ENCODE data around the gene OR4D5.

The OR4D5 gene

GRCh38 chr11:123939317-123939716, at the start of gene OR4D5:
Gene OR4D5 (plus strand): TSS chr11:123939617. CDS start chr11:123939617, 0 bp downstream.
- no peak for DNase-seq

DNA sequence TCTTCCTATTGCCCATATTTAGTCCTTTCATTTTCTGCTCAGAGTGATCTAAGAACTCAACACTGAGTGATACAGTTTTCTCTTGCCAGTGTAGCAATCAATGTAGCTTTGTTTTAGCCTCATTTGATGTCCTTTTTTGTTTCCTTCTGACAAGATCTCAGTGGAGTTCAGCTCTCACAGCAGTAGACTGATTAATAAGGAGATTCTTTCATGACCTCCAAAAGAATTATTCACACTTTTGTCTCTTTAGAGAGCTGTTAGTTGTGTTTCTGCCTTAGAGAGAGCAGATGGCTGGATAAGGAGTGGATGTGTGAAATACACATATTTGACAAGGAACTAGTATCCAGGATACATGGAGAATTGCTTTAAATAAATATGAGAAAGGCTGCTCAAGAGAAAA, 47.4 kb upstream of the OR4D5 start:
- no peak for DNase-seq

- no peak for DNase-seq
These were observed 39.6 kb upstream of the OR4D5 start for GRCh38 chr11:123899792-123900191.

DNA sequence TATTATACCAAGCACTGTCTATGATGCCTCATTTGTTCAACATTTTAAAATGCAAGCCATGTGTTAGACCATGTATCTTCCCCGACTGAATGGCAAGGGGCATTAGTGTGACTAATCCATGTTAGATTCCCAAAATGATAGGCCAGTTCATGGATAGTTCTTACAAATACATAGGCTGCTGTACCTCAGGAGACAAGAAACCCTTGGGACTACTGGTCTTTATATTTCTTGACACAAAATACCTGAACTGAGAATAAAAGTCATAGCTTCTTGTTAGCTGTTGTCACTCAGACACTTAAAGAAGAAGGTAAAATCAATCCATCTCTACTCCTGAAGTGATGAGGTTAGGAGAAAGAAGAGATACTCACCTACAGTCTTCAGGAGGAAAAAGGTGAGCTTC, 37.5 kb upstream of the OR4D5 start, which contains the start of gene OR8D4:
TSS of gene OR8D4 (plus strand) at position 301 of the 400 bp plus-strand sequence. CDS start 4,265 bp downstream, outside the sequence.
- no peak for DNase-seq

GRCh38 chr11:123903932-123904331, 35.5 kb upstream of the OR4D5 start:
- no peak for DNase-seq

DNA sequence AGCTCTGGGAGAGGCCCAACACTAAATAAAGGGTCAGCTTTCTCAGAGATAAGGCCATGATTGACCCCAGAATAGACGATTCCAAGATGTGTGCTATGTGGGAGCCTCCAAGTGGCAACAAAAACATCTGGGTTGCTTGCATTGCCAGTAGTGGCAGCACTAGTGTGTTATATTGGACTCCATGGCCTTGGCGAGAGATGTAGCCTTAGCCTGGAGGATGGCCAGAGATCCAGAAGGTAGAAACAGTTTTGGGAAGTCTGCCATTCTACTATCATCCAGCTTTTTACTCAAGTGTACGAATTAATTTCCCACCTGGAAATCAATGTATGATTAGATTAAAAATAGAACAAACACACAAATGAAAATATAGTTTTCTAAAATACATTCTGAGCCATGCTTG, 34.5 kb upstream of the OR4D5 start:
- DNase-seq = no peak

GRCh38 chr11:123905826-123906225, 33.6 kb upstream of the OR4D5 start:
- DNase-seq = no peak

GRCh38 chr11:123920943-123921342, 18.5 kb upstream of the OR4D5 start:
- no peak for DNase-seq

- DNase-seq = no peak
These were observed 15.4 kb upstream of the OR4D5 start for GRCh38 chr11:123924027-123924426.

DNA sequence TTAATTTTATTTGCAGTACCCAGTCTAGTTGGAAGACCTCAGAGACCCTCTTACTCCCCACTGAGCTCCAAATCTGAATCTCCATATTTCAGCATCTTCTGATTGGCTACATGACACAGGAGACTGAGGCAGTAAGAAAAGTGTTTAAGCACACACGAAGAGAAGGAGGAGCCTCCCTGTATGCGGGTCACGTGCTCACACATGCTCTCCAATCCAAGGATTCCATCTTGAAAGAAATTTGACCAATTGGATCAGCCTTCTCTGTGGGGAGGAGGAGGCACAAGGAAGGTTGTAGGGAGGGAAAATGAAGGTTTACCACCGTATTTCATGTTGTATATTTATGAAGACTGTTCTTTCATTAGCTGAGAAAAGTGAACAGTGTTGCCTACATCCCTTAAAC, 3.0 kb downstream of the OR4D5 start:
- DNase-seq = no peak

- DNase-seq = no peak
These were observed 4.3 kb downstream of the OR4D5 start, which contains the start of gene OR6T1 for GRCh38 chr11:123943738-123944137. Gene OR6T1 (minus strand): TSS chr11:123943838. CDS start chr11:123943838, 0 bp downstream.

GRCh38 chr11:123945132-123945531, 5.7 kb downstream of the OR4D5 start:
- DNase-seq = no peak

DNA sequence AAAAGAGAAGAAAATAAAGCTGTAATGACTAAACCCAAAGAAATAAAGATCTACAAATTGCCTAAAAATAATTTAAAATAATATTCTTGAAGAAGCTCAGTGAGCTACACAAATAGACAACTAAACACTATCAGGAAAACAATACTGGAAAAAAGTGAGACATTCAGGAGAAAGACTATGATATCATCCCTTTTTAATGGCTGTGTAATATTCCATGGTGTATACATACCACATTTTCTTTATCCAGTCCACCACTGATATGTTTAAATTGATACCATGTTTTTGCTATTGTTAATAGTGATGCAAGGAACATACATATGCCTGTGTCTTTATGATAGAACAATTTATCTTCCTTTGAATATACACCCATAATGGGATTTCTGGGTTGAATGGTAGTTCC, 17.3 kb downstream of the OR4D5 start:
- DNase-seq = no peak

- DNase-seq = no peak
These were observed 34.4 kb downstream of the OR4D5 start for GRCh38 chr11:123973816-123974215.

DNA sequence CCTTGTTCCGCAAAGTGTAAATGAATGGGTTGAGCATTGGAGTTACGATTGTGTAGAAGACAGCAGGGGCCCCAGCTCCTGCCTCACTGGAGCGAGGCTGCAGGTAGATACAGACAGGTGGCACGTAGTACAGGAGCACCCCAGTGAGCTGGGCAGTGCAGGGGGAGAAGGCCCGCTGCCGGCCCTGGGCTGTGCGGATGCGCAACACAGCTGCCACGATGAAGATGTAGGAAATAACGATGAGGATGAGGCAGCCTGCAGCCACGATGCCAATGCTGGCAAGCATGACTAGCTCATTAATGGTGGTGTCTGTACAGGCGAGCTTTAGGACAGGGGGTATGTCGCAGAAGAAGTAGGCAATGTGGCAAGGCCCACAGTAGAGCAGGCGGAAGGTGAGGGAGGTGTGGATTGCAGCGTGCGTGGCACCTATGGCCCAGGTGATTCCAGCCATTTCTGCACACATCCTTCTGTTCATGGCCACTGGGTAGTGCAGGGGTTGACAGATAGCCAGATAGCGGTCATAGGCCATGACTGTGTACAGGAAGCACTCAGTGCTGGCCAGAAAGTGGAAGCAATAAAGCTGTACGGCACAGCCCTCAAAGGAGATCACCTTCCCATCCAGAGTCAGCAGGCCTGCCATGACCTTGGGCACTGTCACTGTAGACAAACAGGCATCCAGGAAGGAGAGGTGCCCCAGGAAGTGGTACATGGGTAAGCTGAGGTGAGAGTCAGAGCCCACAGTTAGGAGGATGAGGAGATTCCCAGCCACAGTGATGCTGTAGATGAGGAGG, 37.5 kb downstream of the OR4D5 start:
- DNase-seq = no peak

DNA sequence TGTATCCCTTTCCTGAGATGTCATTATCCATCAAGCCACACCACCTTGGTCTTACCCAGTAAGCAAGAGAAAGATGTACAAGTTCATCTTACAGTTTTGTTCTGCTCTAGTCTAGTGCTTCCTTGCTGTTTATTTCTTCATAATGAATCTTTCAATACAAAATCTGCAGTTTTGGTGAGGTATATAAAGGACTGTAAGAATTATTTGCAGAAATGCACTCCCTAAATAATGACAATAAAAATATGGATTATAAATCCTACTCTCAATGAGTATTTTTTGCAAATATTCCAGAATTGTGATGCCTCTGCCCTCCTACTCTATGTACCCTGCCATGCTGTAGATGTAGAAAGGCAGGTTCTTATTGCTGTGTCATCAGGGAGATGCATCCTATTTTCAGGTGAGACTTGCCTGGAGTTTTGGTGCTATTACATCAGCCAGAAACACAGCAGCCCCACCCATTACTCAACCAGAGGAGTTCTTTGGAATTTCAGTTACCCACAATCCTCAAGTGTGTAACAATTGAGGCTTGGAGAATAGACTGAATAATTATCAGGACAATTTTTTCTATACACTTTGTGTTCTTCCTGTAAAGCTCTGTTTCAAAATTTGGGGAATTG, 38.4 kb downstream of the OR4D5 start, which contains the start of gene OR10S1:
TSS of gene OR10S1 (minus strand) at position 51 of the 617 bp plus-strand sequence. CDS start 117 bp downstream, outside the sequence.
- no peak for DNase-seq

GRCh38 chr11:123979311-123979710, 39.9 kb downstream of the OR4D5 start:
- no peak for DNase-seq
